ENCODE results near the gene IL27RA.
A peak's percentile ranks its signal among the peaks of the same experiment; 100 is the strongest.

The IL27RA gene

GRCh38 chr19:14059093-14059480, 27.5 kb downstream of the IL27RA start:
- Histone ChIP-seq H3K79me2 (ENCODE audit: control insufficient read depth, insufficient read depth, low read length, poor library complexity) (no peaks in the 10 kb centered on the region), H2BK5ac (ENCODE audit: low read depth, low read length, poor library complexity) (no peak overlapping the region), H3K4me3 (ENCODE audit: low read depth, low read length) (no peak overlapping the region), H3K23ac (ENCODE audit: low read length) (no peak overlapping the region), H2BK120ac (ENCODE audit: insufficient read depth, low read length, poor library complexity) (no peak overlapping the region), H2AFZ (ENCODE audit: insufficient read depth, low read length, poor library complexity) (no peak overlapping the region), H3K9me3 (ENCODE audit: insufficient read depth, low read depth, low read length) (no peaks in the 10 kb centered on the region), H4K12ac (ENCODE audit: low read depth, low read length) (no peak overlapping the region), H3K18ac (ENCODE audit: low read length) (no peak overlapping the region), H3K4ac (ENCODE audit: low read depth, low read length) (no peak overlapping the region), H3K27ac (ENCODE audit: low read depth, low read length) (no peak overlapping the region), H3K4me1 (ENCODE audit: control insufficient read depth in 1 of 2, insufficient read depth in 2 of 2, low read length in 2 of 2) (peaks cover 0 to 7% of the 10 kb centered on the region in 2 experiments), H4K91ac (ENCODE audit: low read depth, low read length) (no peak overlapping the region), H4K8ac (ENCODE audit: low read depth, low read length) (no peak overlapping the region), H2BK12ac (ENCODE audit: low read length) (no peak overlapping the region), H3K4me2 (ENCODE audit: low read length) (no peak overlapping the region), H3K9ac (ENCODE audit: low read length) (no peak overlapping the region), H2AK5ac (ENCODE audit: low read length) (no peak overlapping the region), H3K79me1 (ENCODE audit: low read length) (peaks cover 3% of the 10 kb centered on the region), H3K36me3 (ENCODE audit: control insufficient read depth in 1 of 2, insufficient read depth in 2 of 2, low read length in 2 of 2) (no peaks in the 10 kb centered on the region), H3K27me3 (ENCODE audit: insufficient read depth, low read length) (peaks cover 3% of the 10 kb centered on the region), H3K14ac (ENCODE audit: low read length) (no peak overlapping the region)
- DNase-seq: no peak
- WGBS (ENCODE audit: extremely low coverage, insufficient coverage, insufficient read length): no CpG with 5 or more reads among the region's 15 CpGs

DNA sequence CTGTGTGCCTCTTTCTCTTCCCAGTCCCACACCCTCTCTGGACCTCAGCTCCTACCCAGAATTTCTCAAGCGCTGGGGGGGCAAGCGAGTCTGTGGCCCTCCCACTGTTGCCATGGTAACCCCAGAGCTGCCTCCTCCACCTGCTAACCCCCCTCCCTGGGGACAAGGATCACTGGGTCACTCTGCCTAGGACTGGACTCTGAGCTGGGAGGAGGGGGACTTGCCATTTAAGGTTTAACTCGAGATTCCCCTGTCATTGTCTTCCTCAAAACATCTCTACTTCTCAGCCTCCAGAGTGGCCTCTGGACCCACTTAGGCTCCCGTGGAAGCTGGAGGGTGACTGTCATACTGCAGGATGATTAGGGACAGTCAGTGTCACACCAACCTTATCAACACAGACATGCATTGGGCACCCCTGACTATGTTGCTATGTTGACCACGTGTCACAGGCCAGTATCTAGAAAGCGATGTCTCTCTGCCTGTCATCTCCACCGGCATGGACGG, 28.1 kb downstream of the IL27RA start:
- no peak overlapping the region for H4K91ac ChIP-seq (ENCODE audit: low read depth, low read length)
- H3K4me3 ChIP-seq (ENCODE audit: low read depth, low read length): no peak overlapping the region
- H2AFZ ChIP-seq (ENCODE audit: insufficient read depth, low read length, poor library complexity): no peak overlapping the region
- DNase-seq: peak in 1 of 2 donors; percentile 13
- H4K8ac ChIP-seq (ENCODE audit: low read depth, low read length): no peak overlapping the region
- H3K27ac ChIP-seq (ENCODE audit: low read depth, low read length): no peak overlapping the region
- H3K14ac ChIP-seq (ENCODE audit: low read length): no peak overlapping the region
- no CpG with 5 or more reads among the region's 8 CpGs for WGBS (ENCODE audit: extremely low coverage, insufficient coverage, insufficient read length)
- H3K4me1 ChIP-seq (ENCODE audit: control insufficient read depth in 1 of 2, insufficient read depth in 2 of 2, low read length in 2 of 2): peaks cover 0 to 7% of the 10 kb centered on the region in 2 experiments
- H2AK5ac ChIP-seq (ENCODE audit: low read length): no peak overlapping the region
- no peak overlapping the region for H3K4ac ChIP-seq (ENCODE audit: low read depth, low read length)
- H4K12ac ChIP-seq (ENCODE audit: low read depth, low read length): no peak overlapping the region
- no peak overlapping the region for H3K9ac ChIP-seq (ENCODE audit: low read length)
- H2BK5ac ChIP-seq (ENCODE audit: low read depth, low read length, poor library complexity): no peak overlapping the region
- no peak overlapping the region for H2BK120ac ChIP-seq (ENCODE audit: insufficient read depth, low read length, poor library complexity)
- H3K79me1 ChIP-seq (ENCODE audit: low read length): peaks cover 3% of the 10 kb centered on the region
- H3K9me3 ChIP-seq (ENCODE audit: insufficient read depth, low read depth, low read length): no peaks in the 10 kb centered on the region
- peak overlapping the region; percentile 25 for H2BK12ac ChIP-seq (ENCODE audit: low read length)
- H3K27me3 ChIP-seq (ENCODE audit: insufficient read depth, low read length): peaks cover 3% of the 10 kb centered on the region
- no peaks in the 10 kb centered on the region for H3K79me2 ChIP-seq (ENCODE audit: control insufficient read depth, insufficient read depth, low read length, poor library complexity)
- H3K4me2 ChIP-seq (ENCODE audit: low read length): no peak overlapping the region
- H3K36me3 ChIP-seq (ENCODE audit: control insufficient read depth in 1 of 2, insufficient read depth in 2 of 2, low read length in 2 of 2): no peaks in the 10 kb centered on the region
- no peak overlapping the region for H3K23ac ChIP-seq (ENCODE audit: low read length)
- H3K18ac ChIP-seq (ENCODE audit: low read length): no peak overlapping the region

DNA sequence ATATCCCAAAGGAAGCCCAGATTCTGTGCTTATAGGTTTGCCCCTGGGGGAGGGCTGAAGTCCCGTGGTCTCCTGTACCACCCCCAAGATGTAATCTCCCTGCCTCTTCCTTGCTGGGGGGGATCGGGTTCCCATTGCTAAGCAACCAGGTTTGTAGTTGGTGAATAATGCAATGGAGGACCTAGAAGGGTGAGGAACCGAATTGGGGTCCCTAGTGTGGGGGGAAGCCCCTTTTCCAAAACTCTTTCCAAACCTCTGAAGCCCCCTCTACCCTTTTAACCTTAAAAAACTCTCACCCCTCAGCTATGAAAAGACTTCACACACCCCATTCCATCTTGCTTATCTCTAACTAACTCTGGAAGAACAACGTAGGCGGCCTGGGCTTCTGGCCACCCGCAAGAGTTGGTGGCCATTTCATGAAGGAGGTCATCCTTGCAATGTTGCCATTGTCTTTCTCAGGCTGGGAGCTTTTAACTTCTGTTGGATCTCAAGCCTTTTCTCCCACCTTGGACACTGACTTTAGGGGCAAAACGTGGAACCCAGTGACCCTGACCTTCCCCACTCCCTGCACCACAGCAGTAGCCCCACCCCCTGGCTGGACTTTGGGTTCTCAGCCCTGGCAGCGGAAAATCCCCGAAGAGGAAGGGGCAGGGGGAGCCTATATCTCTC, 29.7 kb downstream of the IL27RA start:
- peak overlapping the region; percentile 64 for H2BK120ac ChIP-seq (ENCODE audit: insufficient read depth, low read length, poor library complexity)
- H3K4me2 ChIP-seq (ENCODE audit: low read length): no peak overlapping the region
- DNase-seq: peak; percentile 70 to 84

GRCh38 chr19:14061751-14062557, 30.4 kb downstream of the IL27RA start, which contains the start of gene PALM3:
PALM3 (minus strand) TSS chr19:14062076; CDS start chr19:14061980, 96 bp downstream.
- Histone ChIP-seq H2BK5ac (ENCODE audit: low read depth, low read length, poor library complexity) (peak within 1 kb of the TSS; percentile 24), H3K79me2 (ENCODE audit: control insufficient read depth, insufficient read depth, low read length, poor library complexity) (no peaks in the 10 kb centered on the region), H3K14ac (ENCODE audit: low read length) (peak within 1 kb of the TSS; percentile 20), H3K9ac (ENCODE audit: low read length) (no peak within 1 kb of the TSS), H3K4ac (ENCODE audit: low read depth, low read length) (no peak within 1 kb of the TSS), H3K79me1 (ENCODE audit: low read length) (peaks cover 3% of the 10 kb centered on the region), H4K12ac (ENCODE audit: low read depth, low read length) (no peak within 1 kb of the TSS), H3K4me2 (ENCODE audit: low read length) (no peak within 1 kb of the TSS), H2BK120ac (ENCODE audit: insufficient read depth, low read length, poor library complexity) (peak within 1 kb of the TSS; percentile 64), H2AFZ (ENCODE audit: insufficient read depth, low read length, poor library complexity) (no peak within 1 kb of the TSS), H3K9me3 (ENCODE audit: insufficient read depth, low read depth, low read length) (no peaks in the 10 kb centered on the region), H2BK12ac (ENCODE audit: low read length) (peak within 1 kb of the TSS; percentile 18), H2AK5ac (ENCODE audit: low read length) (no peak within 1 kb of the TSS), H3K27ac (ENCODE audit: low read depth, low read length) (peak within 1 kb of the TSS; percentile 67), H3K4me1 (ENCODE audit: control insufficient read depth in 1 of 2, insufficient read depth in 2 of 2, low read length in 2 of 2) (peaks cover 0 to 7% of the 10 kb centered on the region in 2 experiments), H3K4me3 (ENCODE audit: low read depth, low read length) (no peak within 1 kb of the TSS), H3K18ac (ENCODE audit: low read length) (no peak within 1 kb of the TSS), H3K23ac (ENCODE audit: low read length) (no peak within 1 kb of the TSS), H4K8ac (ENCODE audit: low read depth, low read length) (peak within 1 kb of the TSS; percentile 26), H3K36me3 (ENCODE audit: control insufficient read depth in 1 of 2, insufficient read depth in 2 of 2, low read length in 2 of 2) (no peaks in the 10 kb centered on the region), H4K91ac (ENCODE audit: low read depth, low read length) (peak within 1 kb of the TSS; percentile 78), H3K27me3 (ENCODE audit: insufficient read depth, low read length) (peaks cover 3% of the 10 kb centered on the region)
- peak; percentile 83 to 92 for DNase-seq
- WGBS (ENCODE audit: extremely low coverage, insufficient coverage, insufficient read length): no CpG with 5 or more reads among the region's 19 CpGs

More for the DNA sequence above, 29.7 kb downstream of the IL27RA start:
- Histone ChIP-seq H2BK5ac (ENCODE audit: low read depth, low read length, poor library complexity) (peak overlapping the region; percentile 24), H3K27me3 (ENCODE audit: insufficient read depth, low read length) (peaks cover 3% of the 10 kb centered on the region), H3K27ac (ENCODE audit: low read depth, low read length) (peak overlapping the region; percentile 67), H3K36me3 (ENCODE audit: control insufficient read depth in 1 of 2, insufficient read depth in 2 of 2, low read length in 2 of 2) (no peaks in the 10 kb centered on the region), H3K4me1 (ENCODE audit: control insufficient read depth in 1 of 2, insufficient read depth in 2 of 2, low read length in 2 of 2) (peaks cover 0 to 7% of the 10 kb centered on the region in 2 experiments), H2AK5ac (ENCODE audit: low read length) (no peak overlapping the region), H4K8ac (ENCODE audit: low read depth, low read length) (peak overlapping the region; percentile 26), H2AFZ (ENCODE audit: insufficient read depth, low read length, poor library complexity) (no peak overlapping the region), H3K14ac (ENCODE audit: low read length) (peak overlapping the region; percentile 20), H3K79me2 (ENCODE audit: control insufficient read depth, insufficient read depth, low read length, poor library complexity) (no peaks in the 10 kb centered on the region), H4K12ac (ENCODE audit: low read depth, low read length) (no peak overlapping the region), H3K4ac (ENCODE audit: low read depth, low read length) (no peak overlapping the region), H3K9ac (ENCODE audit: low read length) (no peak overlapping the region), H2BK12ac (ENCODE audit: low read length) (peak overlapping the region; percentile 18), H3K4me3 (ENCODE audit: low read depth, low read length) (no peak overlapping the region), H3K23ac (ENCODE audit: low read length) (no peak overlapping the region), H3K18ac (ENCODE audit: low read length) (no peak overlapping the region), H4K91ac (ENCODE audit: low read depth, low read length) (peak overlapping the region; percentile 70), H3K9me3 (ENCODE audit: insufficient read depth, low read depth, low read length) (no peaks in the 10 kb centered on the region), H3K79me1 (ENCODE audit: low read length) (peaks cover 3% of the 10 kb centered on the region)
- no CpG with 5 or more reads among the region's 9 CpGs for WGBS (ENCODE audit: extremely low coverage, insufficient coverage, insufficient read length)
